Epithelial cell of esophagus (primary cell): ENCODE data around the gene COL24A1.
A peak's percentile ranks its signal among the peaks of the same experiment; 100 is the strongest.

Experiments used
- DNase-seq: peaks from one replicate; pipeline ENCODE4 v3.0.0; 2010; ENCODE audit warnings: low read depth
- H3K4me3 ChIP-seq: 2 replicates; pipeline ENCODE4 v1.5.1; 2011; ENCODE audit warnings: mild to moderate bottlenecking, low read length, control low read depth
- CTCF ChIP-seq: IDR thresholded peaks from 2 replicates; pipeline ENCODE4 v1.5.1; 2011; ENCODE audit warnings: low read depth, mild to moderate bottlenecking, low read length, control low read depth, inconsistent platforms; ENCODE audit not compliant: insufficient read depth; ENCODE audit errors: missing control alignments

COL24A1 gene

GRCh38 chr1:86156566-86157455 lies at the start of gene COL24A1:
Gene COL24A1 (minus strand): TSS chr1:86156772. CDS start chr1:86156396, 376 bp downstream.
- no peak for TF ChIP-seq CTCF
- peak within 1 kb of the TSS; percentile 19 for H3K4me3 ChIP-seq
- peak; percentile 53 for DNase-seq

GRCh38 chr1:86205741-86206140 lies 49.2 kb upstream of the COL24A1 start:
- no peak overlapping the region for H3K4me3 ChIP-seq
- no peak for TF ChIP-seq CTCF
- DNase-seq = no peak

- H3K4me3 ChIP-seq = no peak overlapping the region
- no peak for TF ChIP-seq CTCF
- DNase-seq = no peak
Observed at GRCh38 chr1:86202552-86203340, 46.2 kb upstream of the COL24A1 start.

GRCh38 chr1:86201311-86201710 lies 44.7 kb upstream of the COL24A1 start:
- no peak overlapping the region for H3K4me3 ChIP-seq
- DNase-seq = no peak
- TF ChIP-seq CTCF = no peak

GRCh38 chr1:86200901-86201300 lies 44.3 kb upstream of the COL24A1 start:
- TF ChIP-seq CTCF = no peak
- DNase-seq = peak; percentile 4
- H3K4me3 ChIP-seq = no peak overlapping the region

- DNase-seq = no peak
- TF ChIP-seq CTCF = no peak
Observed at GRCh38 chr1:86197206-86197855, 40.8 kb upstream of the COL24A1 start.

More at GRCh38 chr1:86197206-86197855, 40.8 kb upstream of the COL24A1 start:
- H3K4me3 ChIP-seq = no peak overlapping the region
